Endothelial cell (in vitro differentiated cells): ENCODE data around the gene BMP7. TPM values are rescaled to one million over a fixed set of nuclear protein-coding genes. Genes with fewer than 3 reads are reported as not detected.
"Not testable (repeated sequence)": the region's sequence is repeated elsewhere in the genome, so short reads cannot be mapped to it uniquely, and the experiment has no call there.

Experiments used
- DNase-seq: peaks from one replicate; pipeline ENCODE4 v3.0.0; 2021; ENCODE audit warnings: low spot score
- H3K27ac Mint-ChIP-seq: one replicate; pipeline ENCODE4 v1.8.0; 2021; ENCODE audit warnings: mixed read lengths, inconsistent platforms; ENCODE audit not compliant: unreplicated experiment
- H3K27me3 Mint-ChIP-seq: one replicate; pipeline ENCODE4 v1.8.0; 2021; ENCODE audit warnings: mild to moderate bottlenecking, moderate library complexity, mixed read lengths, inconsistent platforms; ENCODE audit not compliant: unreplicated experiment
- H3K36me3 Mint-ChIP-seq: one replicate; pipeline ENCODE4 v1.8.0; 2021; ENCODE audit warnings: mild to moderate bottlenecking, low read depth, mixed read lengths, inconsistent platforms; ENCODE audit not compliant: unreplicated experiment
- H3K4me1 Mint-ChIP-seq: one replicate; pipeline ENCODE4 v1.8.0; 2021; ENCODE audit warnings: mild to moderate bottlenecking, mixed read lengths, inconsistent platforms; ENCODE audit not compliant: unreplicated experiment
- H3K4me3 Mint-ChIP-seq: one replicate; pipeline ENCODE4 v1.8.0; 2021; ENCODE audit warnings: mild to moderate bottlenecking, mixed read lengths, inconsistent platforms; ENCODE audit not compliant: unreplicated experiment
- H3K9me3 Mint-ChIP-seq: one replicate; pipeline ENCODE4 v1.8.0; 2021; ENCODE audit warnings: mixed read lengths, inconsistent platforms; ENCODE audit not compliant: unreplicated experiment
- total RNA-seq: library from RNA; stranded (reverse); fragmentation: NEBNext Ultra II Directional; extraction: Animal tissue kit (Norgen Biotek cat#: 25700); gene quantifications from one replicate; pipeline ENCODE4 v1.2.1, GENCODE V29; 2021; ENCODE audit not compliant: unreplicated experiment
- TF ChIP-seq, protein P1 (sequence below): fragments of 200-600 bp; sonication (generic); IDR thresholded peaks from one replicate; pipeline ENCODE4 v1.5.0; 2021; ENCODE audit warnings: antibody characterized with exemption; ENCODE audit not compliant: unreplicated experiment

The BMP7 gene
- total RNA-seq, 1 donor from 2014 or later: 0.38 TPM

DNA sequence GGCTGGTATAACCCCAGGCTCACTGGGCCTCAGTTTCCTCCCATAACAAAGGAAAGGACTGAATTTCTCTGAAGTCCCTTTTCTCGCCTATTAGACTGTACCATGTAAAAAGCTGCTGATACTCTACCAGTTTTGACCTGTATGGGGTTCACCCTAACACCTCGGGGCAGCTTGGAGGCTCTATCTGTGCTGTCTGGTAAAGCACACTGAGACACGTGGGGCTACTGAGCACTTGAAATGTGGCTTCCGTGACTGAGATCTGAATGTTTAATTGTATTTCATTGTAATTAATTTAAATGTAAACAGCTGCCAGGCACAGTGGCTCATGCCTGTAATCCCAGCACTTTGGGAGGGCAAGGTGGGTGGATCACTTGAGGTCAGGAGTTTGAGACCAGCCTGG lies 24.0 kb downstream of the BMP7 start:
- Mint-ChIP-seq H3K9me3 (peaks cover 5% of the 10 kb centered on the region), H3K27ac (no peak overlapping the region), H3K27me3 (no peaks in the 10 kb centered on the region), H3K4me1 (no peaks in the 10 kb centered on the region), H3K36me3 (no peaks in the 10 kb centered on the region), H3K4me3 (no peak overlapping the region)
- DNase-seq: no peak
- TF ChIP-seq, protein P1, sequence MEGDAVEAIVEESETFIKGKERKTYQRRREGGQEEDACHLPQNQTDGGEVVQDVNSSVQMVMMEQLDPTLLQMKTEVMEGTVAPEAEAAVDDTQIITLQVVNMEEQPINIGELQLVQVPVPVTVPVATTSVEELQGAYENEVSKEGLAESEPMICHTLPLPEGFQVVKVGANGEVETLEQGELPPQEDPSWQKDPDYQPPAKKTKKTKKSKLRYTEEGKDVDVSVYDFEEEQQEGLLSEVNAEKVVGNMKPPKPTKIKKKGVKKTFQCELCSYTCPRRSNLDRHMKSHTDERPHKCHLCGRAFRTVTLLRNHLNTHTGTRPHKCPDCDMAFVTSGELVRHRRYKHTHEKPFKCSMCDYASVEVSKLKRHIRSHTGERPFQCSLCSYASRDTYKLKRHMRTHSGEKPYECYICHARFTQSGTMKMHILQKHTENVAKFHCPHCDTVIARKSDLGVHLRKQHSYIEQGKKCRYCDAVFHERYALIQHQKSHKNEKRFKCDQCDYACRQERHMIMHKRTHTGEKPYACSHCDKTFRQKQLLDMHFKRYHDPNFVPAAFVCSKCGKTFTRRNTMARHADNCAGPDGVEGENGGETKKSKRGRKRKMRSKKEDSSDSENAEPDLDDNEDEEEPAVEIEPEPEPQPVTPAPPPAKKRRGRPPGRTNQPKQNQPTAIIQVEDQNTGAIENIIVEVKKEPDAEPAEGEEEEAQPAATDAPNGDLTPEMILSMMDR: no peak

DNA sequence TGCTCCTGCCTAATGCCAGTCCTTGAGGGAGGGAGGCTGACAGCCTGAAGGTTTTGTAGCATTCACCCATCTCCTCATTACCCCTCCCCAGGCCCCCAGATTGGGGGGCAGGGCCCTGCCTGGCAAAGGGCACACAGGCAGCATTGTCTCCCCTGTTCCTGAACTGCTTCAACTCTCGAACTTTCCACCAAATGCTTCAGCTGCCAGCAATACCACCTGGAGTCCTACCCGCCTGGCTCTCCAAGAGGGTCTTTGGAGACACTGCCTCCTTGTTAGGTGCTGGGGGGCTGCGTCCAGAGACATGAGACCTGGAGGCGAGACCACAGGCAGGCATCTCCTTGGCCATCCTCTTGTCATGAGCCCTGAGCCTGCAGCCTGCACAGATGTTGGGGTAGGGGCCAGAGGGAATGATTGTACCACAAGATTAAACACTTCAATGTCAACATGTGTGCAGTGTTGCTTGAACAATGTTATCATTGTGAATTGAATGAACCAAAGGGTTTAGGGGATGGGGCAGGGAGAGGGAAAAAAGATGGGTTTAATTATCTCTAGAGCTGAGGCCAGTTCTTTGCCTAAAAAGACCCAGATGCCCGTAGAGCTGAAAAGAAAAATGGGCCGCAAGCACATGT lies 25.0 kb downstream of the BMP7 start:
- TF ChIP-seq, protein P1: no peak

DNA sequence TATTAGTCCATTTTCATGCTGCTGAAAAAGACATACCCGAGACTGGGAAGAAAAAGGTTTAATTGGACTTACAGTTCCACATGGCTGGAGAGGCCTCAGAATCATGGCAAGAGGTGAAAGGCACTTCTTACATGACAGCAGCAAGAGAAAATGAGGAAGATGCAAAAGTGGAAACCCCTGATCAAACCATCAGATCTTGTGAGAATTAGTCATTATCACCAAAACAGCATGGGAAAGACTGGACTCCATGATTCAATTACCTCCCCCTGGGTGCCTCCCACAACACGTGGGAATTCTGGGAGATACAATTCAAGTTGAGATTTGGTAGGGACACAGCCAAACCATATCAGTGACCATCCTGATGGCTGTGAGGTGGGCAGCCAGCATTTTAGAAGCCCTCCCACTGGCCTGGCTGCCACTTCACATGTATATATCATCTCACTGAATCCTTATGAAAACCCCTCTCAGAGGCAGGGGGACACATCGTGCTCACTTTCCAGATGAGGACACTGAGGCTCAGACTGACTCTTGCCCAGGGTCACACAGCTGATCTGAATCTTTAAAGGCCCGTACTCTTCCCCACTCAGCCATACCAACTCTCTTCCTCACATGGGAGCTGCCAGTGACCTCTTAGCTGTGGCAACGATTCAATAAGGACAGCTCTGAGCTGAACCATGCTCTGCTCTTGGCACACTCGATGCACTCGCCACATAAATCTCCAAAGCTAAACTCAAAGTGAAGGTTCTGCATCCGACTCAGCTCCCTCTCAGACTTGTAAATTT lies 25.7 kb downstream of the BMP7 start:
- H3K4me1 Mint-ChIP-seq: no peaks in the 10 kb centered on the region
- no peak for DNase-seq
- TF ChIP-seq, protein P1: no peak
- H3K36me3 Mint-ChIP-seq: no peaks in the 10 kb centered on the region
- no peak overlapping the region for H3K27ac Mint-ChIP-seq
- peaks cover 5% of the 10 kb centered on the region for H3K9me3 Mint-ChIP-seq
- no peaks in the 10 kb centered on the region for H3K27me3 Mint-ChIP-seq
- no peak overlapping the region for H3K4me3 Mint-ChIP-seq

More for the DNA sequence above, 25.0 kb downstream of the BMP7 start:
- Mint-ChIP-seq H3K4me3 (no peak overlapping the region), H3K36me3 (no peaks in the 10 kb centered on the region), H3K27ac (no peak overlapping the region), H3K9me3 (peaks cover 5% of the 10 kb centered on the region), H3K4me1 (no peaks in the 10 kb centered on the region), H3K27me3 (no peaks in the 10 kb centered on the region)
- no peak for DNase-seq

DNA sequence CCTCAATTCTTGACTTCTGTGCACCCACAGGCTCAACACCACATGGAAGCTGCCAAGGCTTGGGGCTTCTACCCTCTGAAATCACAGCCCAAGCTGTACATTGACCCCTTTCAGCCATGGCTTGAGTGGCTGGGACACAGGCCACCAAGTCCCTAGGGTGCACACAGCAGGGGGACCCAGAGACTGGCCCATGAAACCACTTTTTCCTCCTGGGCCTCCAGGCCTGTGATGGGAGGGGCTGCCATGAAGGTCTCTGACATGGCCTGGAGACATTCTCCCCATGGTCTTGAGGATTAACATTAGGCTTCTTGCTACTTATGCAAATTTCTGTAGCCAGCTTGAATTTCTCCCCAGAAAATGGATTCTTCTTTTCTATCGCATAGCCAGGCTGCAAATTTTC lies 26.7 kb downstream of the BMP7 start:
- H3K27ac Mint-ChIP-seq, DNase-seq, H3K36me3 Mint-ChIP-seq, H3K9me3 Mint-ChIP-seq, H3K4me1 Mint-ChIP-seq, H3K4me3 Mint-ChIP-seq, H3K27me3 Mint-ChIP-seq: not testable (repeated sequence)

DNA sequence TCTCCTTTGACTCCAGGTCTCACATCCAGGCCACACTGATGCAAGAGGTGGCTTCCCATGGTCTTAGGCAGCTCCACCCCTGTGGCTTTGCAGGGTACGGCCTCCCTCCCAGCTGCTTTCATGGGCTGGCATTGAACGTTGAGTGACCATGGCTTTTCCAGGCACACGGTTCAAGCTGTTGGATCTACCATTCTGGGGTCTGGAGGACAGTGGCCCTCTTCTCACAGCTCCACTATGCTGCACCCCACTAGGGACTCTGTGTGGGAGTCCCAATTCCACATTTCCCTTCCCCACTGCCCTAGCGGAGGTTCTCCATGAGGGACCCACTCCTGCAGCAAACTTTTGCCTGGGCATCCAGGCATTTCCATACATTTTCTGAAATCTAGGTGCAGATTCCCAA lies 27.1 kb downstream of the BMP7 start:
- H3K27ac Mint-ChIP-seq, H3K27me3 Mint-ChIP-seq, H3K9me3 Mint-ChIP-seq, H3K4me3 Mint-ChIP-seq, DNase-seq, H3K4me1 Mint-ChIP-seq, H3K36me3 Mint-ChIP-seq: not testable (repeated sequence)

DNA sequence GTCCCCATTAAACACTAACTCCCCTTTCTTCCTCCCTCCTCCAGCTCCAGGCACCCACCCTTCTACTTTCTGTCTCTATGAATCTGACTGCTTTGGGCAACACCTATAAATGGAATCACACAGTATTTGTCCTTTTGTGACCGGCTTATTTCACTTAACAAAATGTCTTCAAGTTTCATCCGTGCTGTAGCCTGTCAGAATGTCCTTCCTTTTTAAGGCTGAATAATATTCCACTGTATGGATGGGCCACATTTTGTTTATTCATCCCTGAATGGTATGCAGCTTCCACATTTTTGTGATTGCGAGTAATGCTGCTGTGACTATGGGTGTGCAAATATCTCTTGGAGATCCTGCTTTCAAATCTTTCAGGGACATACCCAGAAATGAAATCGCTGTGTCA lies 28.4 kb downstream of the BMP7 start:
- DNase-seq: no peak
- H3K4me3 Mint-ChIP-seq: no peak overlapping the region
- H3K36me3 Mint-ChIP-seq: no peaks in the 10 kb centered on the region
- peaks cover 5% of the 10 kb centered on the region for H3K27me3 Mint-ChIP-seq
- TF ChIP-seq, protein P1: no peak
- H3K27ac Mint-ChIP-seq: no peak overlapping the region
- H3K4me1 Mint-ChIP-seq: no peaks in the 10 kb centered on the region
- peaks cover 5% of the 10 kb centered on the region for H3K9me3 Mint-ChIP-seq
